ENCODE measurements around the gene RNF212B. TPM values are rescaled to one million over a fixed set of nuclear protein-coding genes. Genes with fewer than 3 reads are reported as not detected.
"Not testable (repeated sequence)": the region's sequence is repeated elsewhere in the genome, so short reads cannot be mapped to it uniquely, and the experiment has no call there.

The RNF212B gene
- total RNA-seq, 4 donors from 2014 or later, result not detected

GRCh38 chr14:23259426-23259825, 21.7 kb downstream of the RNF212B start:
- ATAC-seq, result no peak

GRCh38 chr14:23260849-23261248, 23.1 kb downstream of the RNF212B start:
- ATAC-seq, H3K36me3 ChIP-seq, H3K4me3 ChIP-seq, H3K4me1 ChIP-seq, H3K27ac ChIP-seq, H3K9me3 ChIP-seq: not testable (repeated sequence)
- WGBS, 2 donors (ENCODE audit: low coverage in 1 of 2), result 67 to 69% methylated on average over 6 of the region's 8 CpGs
- H3K27me3 ChIP-seq, result peaks cover 14% of the 10 kb centered on the region

More at GRCh38 chr14:23259426-23259825, 21.7 kb downstream of the RNF212B start:
- Histone ChIP-seq H3K4me1 (no peaks in the 10 kb centered on the region), H3K27ac (no peak overlapping the region), H3K36me3 (no peaks in the 10 kb centered on the region), H3K4me3 (no peak overlapping the region), H3K27me3 (peaks cover 14% of the 10 kb centered on the region), H3K9me3 (no peaks in the 10 kb centered on the region)
- TF ChIP-seq EP300 (IDR thresholded peaks at IDR 0.05) (no peak), CTCF (IDR thresholded peaks at IDR 0.05) (no peak), POLR2A (IDR thresholded peaks at IDR 0.05) (no peak), POLR2AphosphoS5 (IDR thresholded peaks at IDR 0.05) (no peak)

GRCh38 chr14:23269193-23269592, 31.5 kb downstream of the RNF212B start:
- H3K9me3 ChIP-seq, result no peaks in the 10 kb centered on the region
- no peak overlapping the region for H3K4me3 ChIP-seq
- H3K27me3 ChIP-seq, result no peaks in the 10 kb centered on the region
- 84 to 85% methylated on average over 5 of the region's 7 CpGs for WGBS, 2 donors (ENCODE audit: low coverage in 1 of 2)
- no peak overlapping the region for H3K27ac ChIP-seq
- no peak for ATAC-seq
- no peaks in the 10 kb centered on the region for H3K36me3 ChIP-seq
- no peaks in the 10 kb centered on the region for H3K4me1 ChIP-seq
- TF ChIP-seq CTCF (IDR thresholded peaks at IDR 0.05) (no peak), EP300 (IDR thresholded peaks at IDR 0.05) (no peak), POLR2AphosphoS5 (IDR thresholded peaks at IDR 0.05) (no peak), POLR2A (IDR thresholded peaks at IDR 0.05) (no peak)

- Histone ChIP-seq H3K27me3 (no peaks in the 10 kb centered on the region), H3K9me3 (no peaks in the 10 kb centered on the region), H3K4me3 (no peak overlapping the region), H3K4me1 (peaks cover 0 to 5% (median 0%) of the 10 kb centered on the region in 3 donors), H3K36me3 (peaks cover 0 to 16% of the 10 kb centered on the region in 2 donors), H3K27ac (no peak overlapping the region)
- ATAC-seq, result no peak
- TF ChIP-seq POLR2AphosphoS5 (IDR thresholded peaks at IDR 0.05) (no peak), EP300 (IDR thresholded peaks at IDR 0.05) (no peak), POLR2A (IDR thresholded peaks at IDR 0.05) (no peak), CTCF (IDR thresholded peaks at IDR 0.05) (no peak)
- 95% methylated on average over 2 of the region's 2 CpGs; no CpG with 5 or more reads in 1 of the 2 donors for WGBS, 2 donors (ENCODE audit: low coverage in 1 of 2)
These were observed 37.7 kb downstream of the RNF212B start for GRCh38 chr14:23275412-23275811.

GRCh38 chr14:23277189-23277588, 39.5 kb downstream of the RNF212B start:
- Histone ChIP-seq H3K4me3 (no peak overlapping the region), H3K9me3 (no peaks in the 10 kb centered on the region), H3K27ac (no peak overlapping the region), H3K27me3 (no peaks in the 10 kb centered on the region), H3K36me3 (peaks cover 0 to 16% of the 10 kb centered on the region in 2 donors), H3K4me1 (peaks cover 0 to 5% (median 0%) of the 10 kb centered on the region in 3 donors)
- no peak for TF ChIP-seq POLR2A (IDR thresholded peaks at IDR 0.05)
- TF ChIP-seq POLR2AphosphoS5 (IDR thresholded peaks at IDR 0.05), result no peak
- TF ChIP-seq EP300 (IDR thresholded peaks at IDR 0.05), result no peak
- TF ChIP-seq CTCF (IDR thresholded peaks at IDR 0.05), result no peak
- no peak for ATAC-seq
- 79 to 82% methylated on average over 2 to 3 of the region's 3 CpGs for WGBS, 2 donors (ENCODE audit: low coverage in 1 of 2)

GRCh38 chr14:23277928-23278327, 40.2 kb downstream of the RNF212B start:
- 96 to 100% methylated on average over 4 to 6 of the region's 6 CpGs for WGBS, 2 donors (ENCODE audit: low coverage in 1 of 2)
- peaks cover 0 to 16% of the 10 kb centered on the region in 2 donors for H3K36me3 ChIP-seq

More at GRCh38 chr14:23277928-23278327, 40.2 kb downstream of the RNF212B start:
- not testable (repeated sequence) for H3K9me3 ChIP-seq, H3K27me3 ChIP-seq, H3K4me3 ChIP-seq, H3K27ac ChIP-seq, ATAC-seq
- H3K4me1 ChIP-seq, result peaks cover 0 to 11% (median 0%) of the 10 kb centered on the region in 3 donors

All from gastroesophageal sphincter (tissue), 4 donors.